GM12891 (cell line): Measurements from ENCODE around the gene GSPT1.
A peak's percentile ranks its signal among the peaks of the same experiment; 100 is the strongest.

Experiments
- POLR2A ChIP-seq: IDR thresholded peaks from 2 replicates; pipeline ENCODE4 v1.6.1; 2011; ENCODE audit warnings: low read depth, low read length, control low read depth
- POLR2AphosphoS5 ChIP-seq: IDR thresholded peaks from 2 replicates; pipeline ENCODE4 v1.6.1; 2011; ENCODE audit warnings: low read depth, low read length, control low read depth

GRCh38 chr16:11851294-11852091 is 64.3 kb downstream of the GSPT1 start, which contains the start of gene RSL1D1:
- TF ChIP-seq POLR2A (peak; percentile 97), POLR2AphosphoS5 (peak; percentile 98)
